Esophagus muscularis mucosa (tissue), 4 donors: ENCODE data around the gene SLC37A4. TPM values are rescaled to one million over a fixed set of nuclear protein-coding genes. Genes with fewer than 3 reads are reported as not detected.
"Not testable (repeated sequence)": the region's sequence is repeated elsewhere in the genome, so short reads cannot be mapped to it uniquely, and the experiment has no call there.

ENCODE experiments used
- DNase-seq: peaks from one replicate; pipeline ENCODE4 v3.0.0-alpha.2; 2017; ENCODE audit errors: extremely low spot score
- H3K27ac ChIP-seq, 4 donors: fragments of 200-600 bp; sonication (generic); replicated peaks in 1 of 4; 1 replicate in 3 of 4; 2 replicates in 1 of 4; pipeline ENCODE4 v1.5.1; 2016 to 2019; ENCODE audit warnings: mild to moderate bottlenecking in 1 of 4
- H3K27me3 ChIP-seq, 4 donors: fragments of 200-600 bp; sonication (generic); one replicate each; pipeline versions ENCODE4 v1.5.1 to v1.6.0; 2016 to 2019
- H3K36me3 ChIP-seq, 4 donors: fragments of 200-600 bp; sonication (generic); one replicate each; pipeline ENCODE4 v1.5.1; 2016 to 2019
- H3K4me1 ChIP-seq, 4 donors: fragments of 200-600 bp; sonication (generic); one replicate each; pipeline ENCODE4 v1.5.1; 2016 to 2019
- H3K4me3 ChIP-seq, 4 donors: fragments of 200-600 bp; sonication (generic); 1 replicate in 2 of 4; 2 replicates in 2 of 4; pipeline ENCODE4 v1.5.1; 2016 to 2019; ENCODE audit warnings: mild to moderate bottlenecking in 4 of 4, moderate library complexity in 1 of 4
- H3K9me3 ChIP-seq, 4 donors: fragments of 200-600 bp; sonication (generic); 1 replicate in 3 of 4; 2 replicates in 1 of 4; pipeline ENCODE4 v1.5.1; 2016 to 2019
- EP300 ChIP-seq: sonication (generic); formaldehyde crosslinking; IDR thresholded peaks from one replicate; pipeline ENCODE4 v1.6.1; 2017; ENCODE audit warnings: antibody characterized with exemption
- POLR2A ChIP-seq: fragments of 450-650 bp; IDR thresholded peaks from one replicate; pipeline ENCODE4 v1.6.1; 2017; ENCODE audit warnings: antibody characterized with exemption, moderate library complexity, mild to moderate bottlenecking, low read depth
- POLR2AphosphoS5 ChIP-seq, 2 donors: sonication (generic); formaldehyde crosslinking; IDR thresholded peaks; one replicate each; pipeline ENCODE4 v1.6.1; 2017; ENCODE audit warnings: antibody characterized with exemption in 2 of 2
- whole genome bisulfite sequencing: methylation state at CpG from one replicate; pipeline ENCODE4 v1.1.5; 2018; 5-methylcytosine and 5-hydroxymethylcytosine counted together
- intact Hi-C: fragments of 100-400 bp; cut with DNase I; formaldehyde crosslinking; loops from one replicate; pipeline ENCODE4 v1.15.1; 2023
- total RNA-seq, 4 donors: library from RNA; depleted of rRNA; stranded (reverse); fragments of >200 nt; gene quantifications; one replicate each; pipeline versions ENCODE4 v1.1.0 to v1.2.1, GENCODE V29; 2016
- TF ChIP-seq, protein P1 (sequence below), 3 experiments: fragments of 200-600 bp in 2 of 3; fragments of 450-650 bp in 1 of 3; sonication (generic) in 2 of 3; IDR thresholded peaks; one replicate each; pipeline ENCODE4 v1.5.1; 2017 to 2019; ENCODE audit warnings: antibody characterized with exemption in 3 of 3, mild to moderate bottlenecking in 2 of 3, moderate library complexity in 1 of 3

The SLC37A4 gene
- total RNA-seq, 4 donors from 2014 or later = 5.8 to 11.7 (median 9.5) TPM

DNA sequence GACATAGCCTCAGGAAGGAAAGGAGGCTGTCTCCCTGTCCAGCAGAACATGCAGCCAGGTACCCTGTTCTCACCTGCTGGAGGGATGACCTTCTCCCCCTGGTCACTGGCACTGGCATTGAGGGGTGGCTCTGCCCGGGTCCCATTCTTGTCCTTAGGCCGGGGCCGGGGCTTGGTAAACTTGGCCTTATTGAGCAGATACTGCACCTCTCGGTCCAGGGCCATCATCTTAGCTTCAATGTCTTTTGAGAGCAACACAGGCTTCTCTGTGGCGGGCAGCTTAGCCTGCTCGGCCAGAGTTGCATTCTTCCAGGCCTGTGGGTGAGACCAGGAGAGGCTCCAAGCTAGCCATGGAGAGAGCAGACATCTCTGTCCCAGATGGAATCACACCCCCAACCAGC is 15.8 kb upstream of the SLC37A4 start:
- Histone ChIP-seq H3K36me3 (peaks cover 49 to 72% (median 69%) of the 10 kb centered on the region in 4 donors), H3K27ac (no peak overlapping the region), H3K27me3 (no peaks in the 10 kb centered on the region), H3K4me1 (no peaks in the 10 kb centered on the region), H3K4me3 (no peak overlapping the region), H3K9me3 (no peaks in the 10 kb centered on the region)
- DNase-seq = no peak
- TF ChIP-seq EP300 (no peak), POLR2AphosphoS5 (IDR thresholded peaks at IDR 0.05) (no peak), POLR2A (no peak)
- TF ChIP-seq, protein P1, sequence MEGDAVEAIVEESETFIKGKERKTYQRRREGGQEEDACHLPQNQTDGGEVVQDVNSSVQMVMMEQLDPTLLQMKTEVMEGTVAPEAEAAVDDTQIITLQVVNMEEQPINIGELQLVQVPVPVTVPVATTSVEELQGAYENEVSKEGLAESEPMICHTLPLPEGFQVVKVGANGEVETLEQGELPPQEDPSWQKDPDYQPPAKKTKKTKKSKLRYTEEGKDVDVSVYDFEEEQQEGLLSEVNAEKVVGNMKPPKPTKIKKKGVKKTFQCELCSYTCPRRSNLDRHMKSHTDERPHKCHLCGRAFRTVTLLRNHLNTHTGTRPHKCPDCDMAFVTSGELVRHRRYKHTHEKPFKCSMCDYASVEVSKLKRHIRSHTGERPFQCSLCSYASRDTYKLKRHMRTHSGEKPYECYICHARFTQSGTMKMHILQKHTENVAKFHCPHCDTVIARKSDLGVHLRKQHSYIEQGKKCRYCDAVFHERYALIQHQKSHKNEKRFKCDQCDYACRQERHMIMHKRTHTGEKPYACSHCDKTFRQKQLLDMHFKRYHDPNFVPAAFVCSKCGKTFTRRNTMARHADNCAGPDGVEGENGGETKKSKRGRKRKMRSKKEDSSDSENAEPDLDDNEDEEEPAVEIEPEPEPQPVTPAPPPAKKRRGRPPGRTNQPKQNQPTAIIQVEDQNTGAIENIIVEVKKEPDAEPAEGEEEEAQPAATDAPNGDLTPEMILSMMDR (IDR thresholded peaks at IDR 0.05) = no peak
- intact Hi-C loops = no loop called here
- no CpG with 5 or more reads among the region's 6 CpGs for WGBS

GRCh38 chr11:119044708-119045107 is 14.0 kb upstream of the SLC37A4 start:
- intact Hi-C loops = no loop called here
- TF ChIP-seq POLR2A (no peak), EP300 (no peak), POLR2AphosphoS5 (IDR thresholded peaks at IDR 0.05) (no peak)
- TF ChIP-seq, protein P1 (IDR thresholded peaks at IDR 0.05) = no peak
- no peaks in the 10 kb centered on the region for H3K4me1 ChIP-seq
- H3K9me3 ChIP-seq = no peaks in the 10 kb centered on the region
- H3K4me3 ChIP-seq = no peak overlapping the region
- WGBS = 70% methylated on average over 6 of the region's 6 CpGs
- no peak overlapping the region for H3K27ac ChIP-seq
- no peak for DNase-seq
- H3K27me3 ChIP-seq = no peaks in the 10 kb centered on the region
- H3K36me3 ChIP-seq = peaks cover 34 to 56% (median 53%) of the 10 kb centered on the region in 4 donors

DNA sequence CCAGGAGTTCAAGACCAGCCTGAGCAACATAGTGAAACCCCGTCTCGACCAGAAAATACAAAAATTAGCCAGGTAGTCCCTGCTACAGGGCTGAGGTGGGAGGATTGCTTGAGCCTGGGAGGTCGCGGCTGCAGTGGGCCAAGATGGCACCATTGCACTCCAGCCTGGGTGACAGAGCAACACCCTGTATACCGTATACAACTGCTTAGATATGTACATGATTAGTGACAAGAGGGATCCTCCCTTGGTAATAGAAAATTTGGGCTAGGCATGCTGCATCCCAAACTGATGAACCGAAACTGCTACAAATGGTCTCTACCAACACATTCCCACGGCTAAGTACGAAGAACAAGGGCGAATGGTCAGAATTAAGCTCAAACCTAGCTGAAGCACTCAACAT is 12.2 kb upstream of the SLC37A4 start:
- H3K27ac ChIP-seq = no peak overlapping the region
- H3K36me3 ChIP-seq = peaks cover 16 to 38% (median 35%) of the 10 kb centered on the region in 4 donors
- H3K4me1 ChIP-seq = no peaks in the 10 kb centered on the region
- H3K9me3 ChIP-seq = no peaks in the 10 kb centered on the region
- TF ChIP-seq, protein P1 (IDR thresholded peaks at IDR 0.05) = no peak
- TF ChIP-seq POLR2A (no peak), EP300 (no peak), POLR2AphosphoS5 (IDR thresholded peaks at IDR 0.05) (no peak)
- no peaks in the 10 kb centered on the region for H3K27me3 ChIP-seq
- 90% methylated on average over 7 of the region's 9 CpGs for WGBS
- DNase-seq = no peak
- intact Hi-C loops = no loop called here
- no peak overlapping the region for H3K4me3 ChIP-seq

GRCh38 chr11:119041821-119042514 is 11.3 kb upstream of the SLC37A4 start:
- peaks cover 8 to 28% (median 26%) of the 10 kb centered on the region in 4 donors for H3K36me3 ChIP-seq
- H3K27me3 ChIP-seq = no peaks in the 10 kb centered on the region
- DNase-seq = no peak
- no peak overlapping the region for H3K27ac ChIP-seq
- H3K4me3 ChIP-seq = no peak overlapping the region
- 90% methylated on average over 4 of the region's 4 CpGs for WGBS
- TF ChIP-seq POLR2AphosphoS5 (IDR thresholded peaks at IDR 0.05) = no peak
- no peak for TF ChIP-seq POLR2A
- no peaks in the 10 kb centered on the region for H3K4me1 ChIP-seq
- H3K9me3 ChIP-seq = no peaks in the 10 kb centered on the region
- intact Hi-C loops = no loop called here

DNA sequence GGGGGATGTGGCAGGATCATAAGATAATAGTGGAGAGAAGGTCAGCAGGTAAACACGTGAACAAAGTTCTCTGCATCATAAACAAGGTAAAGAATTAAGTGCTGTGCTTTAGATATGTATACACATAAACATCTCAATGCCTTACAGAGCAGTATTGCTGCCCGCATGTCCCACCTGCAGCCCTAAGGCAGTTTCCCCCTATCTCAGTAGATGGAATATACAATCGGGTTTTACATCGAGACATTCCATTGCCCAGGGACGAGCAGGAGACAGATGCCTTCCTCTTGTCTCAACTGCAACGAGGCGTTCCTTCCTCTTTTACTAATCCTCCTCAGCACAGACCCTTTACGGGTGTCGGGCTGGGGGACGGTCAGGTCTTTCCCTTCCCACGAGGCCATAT is 8.8 kb upstream of the SLC37A4 start:
- intact Hi-C loops, H3K4me3 ChIP-seq, H3K36me3 ChIP-seq, H3K27ac ChIP-seq, H3K9me3 ChIP-seq, H3K4me1 ChIP-seq, DNase-seq, H3K27me3 ChIP-seq: not testable (repeated sequence)
- 53% methylated on average over 9 of the region's 11 CpGs for WGBS

GRCh38 chr11:119038884-119039283 is 8.2 kb upstream of the SLC37A4 start:
- 84% methylated on average over 5 of the region's 5 CpGs for WGBS
- no peaks in the 10 kb centered on the region for H3K27me3 ChIP-seq

More at GRCh38 chr11:119038884-119039283, 8.2 kb upstream of the SLC37A4 start:
- Histone ChIP-seq H3K27ac (no peak overlapping the region), H3K4me1 (no peaks in the 10 kb centered on the region), H3K36me3 (no peaks in the 10 kb centered on the region), H3K4me3 (no peak overlapping the region), H3K9me3 (no peaks in the 10 kb centered on the region)
- TF ChIP-seq, protein P1 (IDR thresholded peaks at IDR 0.05) = no peak
- TF ChIP-seq POLR2AphosphoS5 (IDR thresholded peaks at IDR 0.05) = no peak
- TF ChIP-seq EP300 = no peak
- TF ChIP-seq POLR2A = no peak
- no peak for DNase-seq
- intact Hi-C loops = no loop called here
